Common myeloid progenitor, CD34-positive (primary cell): ENCODE measurements around the gene DGKE.

Experiments used
- CTCF ChIA-PET: fragments of 350-600 bp; sonication (Branson Sonifier 250); formaldehyde crosslinking; loops from one replicate; lab custom pipeline; 2021; ENCODE audit warnings: antibody characterized with exemption; lab: Charles Lee
- POLR2A ChIA-PET: fragments of 350-600 bp; sonication (Branson Sonifier 250); formaldehyde crosslinking; loops from one replicate; lab custom pipeline; 2021; ENCODE audit warnings: antibody characterized with exemption; lab: Charles Lee
- DNase-seq, 3 donors: peaks; one replicate each; pipeline versions ENCODE4 v3.0.0 to v3.0.0-alpha.2; 2013
- H3K27ac ChIP-seq, 2 experiments: 1 replicate in 1 of 2; 2 replicates in 1 of 2; pipeline ENCODE4 v1.7.0; 2013; ENCODE audit warnings: inconsistent platforms in 2 of 2, low read length in 2 of 2, mild to moderate bottlenecking in 2 of 2, low read depth in 1 of 2, moderate library complexity in 1 of 2; ENCODE audit not compliant: severe bottlenecking in 2 of 2, insufficient read depth in 1 of 2, poor library complexity in 1 of 2
- H3K27me3 ChIP-seq, 5 experiments: replicated peaks in 2 of 5; 1 replicate in 3 of 5; 2 replicates in 2 of 5; pipeline versions ENCODE4 v1.6.1 to v1.7.0; 2013; ENCODE audit warnings: low read length in 4 of 5, mild to moderate bottlenecking in 2 of 5, moderate library complexity in 2 of 5, inconsistent platforms in 1 of 5; ENCODE audit not compliant: insufficient read depth in 5 of 5, control insufficient read depth in 4 of 5
- H3K36me3 ChIP-seq, 4 experiments: 1 replicate in 2 of 4; 2 replicates in 2 of 4; pipeline versions ENCODE4 v1.6.1 to v1.7.0; 2013; ENCODE audit warnings: low read length in 3 of 4, control low read depth in 1 of 4, mild to moderate bottlenecking in 1 of 4; ENCODE audit not compliant: control insufficient read depth in 4 of 4, insufficient read depth in 4 of 4
- H3K4me1 ChIP-seq, 4 experiments: 1 replicate in 3 of 4; 2 replicates in 1 of 4; pipeline versions ENCODE4 v1.6.1 to v1.7.1; 2013; ENCODE audit warnings: low read length in 3 of 4, mild to moderate bottlenecking in 3 of 4, control low read depth in 1 of 4, inconsistent platforms in 1 of 4, moderate library complexity in 1 of 4; ENCODE audit not compliant: control insufficient read depth in 4 of 4, insufficient read depth in 4 of 4; ENCODE audit errors: control extremely low read depth in 1 of 4
- H3K4me3 ChIP-seq, 7 experiments: 1 replicate in 4 of 7; 2 replicates in 3 of 7; pipeline versions ENCODE4 v1.5.1 to v1.7.0; 2013; ENCODE audit warnings: mild to moderate bottlenecking in 7 of 7, low read length in 6 of 7, moderate library complexity in 6 of 7, inconsistent platforms in 2 of 7, low read depth in 2 of 7, control low read depth in 1 of 7; ENCODE audit not compliant: insufficient read depth in 4 of 7, control insufficient read depth in 1 of 7; ENCODE audit errors: extremely low read depth in 1 of 7
- H3K9me3 ChIP-seq, 5 experiments: 1 replicate in 4 of 5; 2 replicates in 1 of 5; pipeline versions ENCODE4 v1.6.1 to v1.7.1; 2013; ENCODE audit warnings: low read length in 4 of 5, mild to moderate bottlenecking in 2 of 5, inconsistent platforms in 1 of 5, low read depth in 1 of 5, moderate library complexity in 1 of 5; ENCODE audit not compliant: control insufficient read depth in 4 of 5, insufficient read depth in 2 of 5; ENCODE audit errors: control extremely low read depth in 1 of 5
- WGBS: methylation state at CpG from one replicate; pipeline ENCODE4 v1.1.5; 2013; ENCODE audit not compliant: insufficient coverage; 5-methylcytosine and 5-hydroxymethylcytosine counted together

Gene DGKE

DNA sequence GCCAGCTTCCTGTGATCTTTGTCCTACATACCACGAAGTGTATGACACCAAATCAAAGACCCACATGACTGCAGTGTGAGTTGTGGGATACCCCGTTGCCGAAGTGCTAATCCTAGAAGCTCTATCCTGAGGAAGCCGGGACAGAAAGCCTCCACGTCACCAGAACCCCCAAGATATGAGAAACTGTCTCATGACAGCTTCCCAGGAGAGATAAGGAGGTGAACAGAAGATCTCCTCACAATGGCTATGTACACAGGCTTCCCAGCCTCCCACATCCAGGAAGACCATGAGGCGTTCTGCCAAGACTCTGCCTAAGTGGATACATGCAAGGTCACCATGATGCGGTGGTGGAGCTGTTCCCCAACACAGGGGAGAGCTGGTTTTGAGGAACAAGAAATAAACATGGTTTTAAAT, 42.8 kb downstream of the DGKE start:
- DNase-seq = no peak
- Histone ChIP-seq H3K4me1 (peaks cover 0 to 4% (median 0%) of the 10 kb centered on the region in 4 experiments), H3K36me3 (no peaks in the 10 kb centered on the region), H3K27ac (no peak overlapping the region), H3K27me3 (no peaks in the 10 kb centered on the region), H3K9me3 (no peaks in the 10 kb centered on the region), H3K4me3 (no peak overlapping the region)
- POLR2A ChIA-PET = no interaction called here
- 93% methylated on average over 2 of the region's 7 CpGs for WGBS
- CTCF ChIA-PET = interaction anchor here (1.3 kb wide), 1 partner anchor 18 kb away, joined by 3 read pairs; no protein-coding TSS in a partner anchor

DNA sequence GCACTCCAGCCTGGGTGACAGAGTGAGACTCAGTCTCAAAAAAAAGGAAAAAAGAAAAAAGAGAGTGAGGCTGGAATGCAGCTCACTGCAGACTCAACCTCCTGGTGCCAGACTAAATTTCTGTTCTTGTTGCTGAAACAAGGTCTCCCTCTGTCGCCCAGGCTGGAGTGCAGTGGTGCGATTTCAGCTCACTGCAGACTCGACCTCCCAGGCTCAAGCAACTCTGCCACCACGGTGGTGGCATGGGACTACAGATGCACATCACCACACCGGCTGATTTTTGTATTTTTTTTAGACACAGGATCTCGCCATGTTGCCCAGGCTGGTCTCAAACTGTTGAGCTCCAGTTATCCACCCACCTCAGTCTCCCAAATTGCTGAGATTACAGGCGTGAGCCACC, 45.3 kb downstream of the DGKE start:
- Histone ChIP-seq H3K4me3 (no peak overlapping the region), H3K4me1 (peaks cover 0 to 4% (median 0%) of the 10 kb centered on the region in 4 experiments), H3K27ac (no peak overlapping the region), H3K27me3 (no peaks in the 10 kb centered on the region), H3K36me3 (no peaks in the 10 kb centered on the region), H3K9me3 (no peaks in the 10 kb centered on the region)
- ChIA-PET CTCF (interaction anchor here (0.9 kb wide), 1 partner anchor 10 kb away, joined by 3 read pairs; no protein-coding TSS in a partner anchor), POLR2A (no interaction called here)
- DNase-seq = no peak
- 98% methylated on average over 7 of the region's 7 CpGs for WGBS

DNA sequence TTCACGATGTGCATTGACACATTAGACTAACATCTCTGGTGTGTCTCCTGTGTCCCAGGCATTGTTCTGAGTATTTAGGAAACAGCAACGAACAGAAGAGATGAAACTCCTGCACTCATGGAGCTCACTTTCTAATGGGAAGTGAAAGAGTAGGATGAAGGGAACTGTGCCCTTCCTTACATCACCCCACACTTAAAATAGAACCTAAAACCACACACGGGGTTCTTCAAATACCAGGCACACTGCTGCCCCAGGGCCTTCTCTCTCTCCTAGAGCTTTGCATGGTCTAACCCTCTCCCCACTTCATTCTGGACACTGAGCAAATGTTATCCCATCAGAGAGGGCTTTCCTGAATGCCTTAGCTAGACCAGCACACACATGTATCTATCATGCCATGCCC, 46.2 kb downstream of the DGKE start:
- Histone ChIP-seq H3K4me1 (peaks cover 0 to 4% (median 0%) of the 10 kb centered on the region in 4 experiments), H3K36me3 (no peaks in the 10 kb centered on the region), H3K9me3 (no peaks in the 10 kb centered on the region), H3K4me3 (no peak overlapping the region), H3K27me3 (no peaks in the 10 kb centered on the region), H3K27ac (no peak overlapping the region)
- ChIA-PET POLR2A (no interaction called here), CTCF (interaction anchor here (0.9 kb wide), 1 partner anchor 9 kb away, joined by 3 read pairs; no protein-coding TSS in a partner anchor)
- no peak for DNase-seq
- WGBS = 100% methylated on average over 1 of the region's 3 CpGs

DNA sequence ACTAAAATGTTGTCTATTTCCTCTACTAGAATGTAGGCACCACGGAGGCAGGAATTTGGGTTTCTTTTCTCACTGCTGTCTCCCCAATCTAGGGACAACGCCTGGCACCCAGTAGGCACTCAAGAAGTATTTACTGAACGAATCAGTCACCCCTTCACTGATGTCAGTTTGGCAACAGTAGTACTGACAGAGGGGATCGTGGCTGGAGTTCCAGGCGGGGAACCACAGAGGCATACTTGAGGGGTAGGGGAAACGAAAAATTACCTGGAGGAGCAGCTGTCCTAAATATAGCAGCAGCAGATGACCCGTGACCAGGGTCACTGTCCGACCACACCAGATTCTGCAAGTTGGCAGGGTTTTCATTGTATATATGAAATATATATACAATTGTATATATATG, 46.6 kb downstream of the DGKE start:
- DNase-seq = no peak
- POLR2A ChIA-PET = no interaction called here
- no peaks in the 10 kb centered on the region for H3K27me3 ChIP-seq
- H3K27ac ChIP-seq = no peak overlapping the region
- peaks cover 0 to 4% (median 0%) of the 10 kb centered on the region in 4 experiments for H3K4me1 ChIP-seq
- CTCF ChIA-PET = no interaction called here
- H3K4me3 ChIP-seq = no peak overlapping the region
- no peaks in the 10 kb centered on the region for H3K9me3 ChIP-seq
- 93% methylated on average over 5 of the region's 8 CpGs for WGBS
- H3K36me3 ChIP-seq = no peaks in the 10 kb centered on the region

DNA sequence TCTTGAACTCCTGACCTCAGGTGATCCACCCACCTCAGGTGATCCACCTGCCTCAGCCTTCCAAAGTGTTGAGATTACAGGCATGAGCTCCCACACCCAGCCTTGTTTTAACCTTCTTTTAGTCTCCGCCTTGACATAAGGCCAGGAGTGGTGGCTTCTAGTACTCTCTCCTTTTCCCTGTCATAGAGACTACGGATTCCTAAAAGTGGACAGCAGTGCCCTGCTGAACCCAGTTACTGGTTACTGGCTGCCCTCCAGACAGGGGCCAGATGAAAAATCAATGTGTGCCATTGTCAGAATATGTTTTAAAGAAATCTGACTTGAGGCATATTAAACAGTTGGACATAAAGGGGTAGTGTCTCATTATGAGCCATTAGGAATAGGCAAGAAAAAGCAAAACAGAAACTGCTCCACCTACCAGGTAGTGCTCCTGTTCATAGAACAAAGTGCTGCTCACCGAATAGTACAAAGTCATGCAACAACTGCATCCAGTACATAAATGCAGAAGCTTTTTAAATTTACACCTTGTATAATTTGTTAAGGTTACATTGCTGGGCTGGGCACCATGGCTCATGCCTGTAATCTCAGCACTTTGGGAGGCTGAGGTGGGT, 47.8 kb downstream of the DGKE start:
- Histone ChIP-seq H3K4me1 (peaks cover 0 to 4% (median 0%) of the 10 kb centered on the region in 4 experiments), H3K27me3 (no peaks in the 10 kb centered on the region), H3K4me3 (no peak overlapping the region), H3K9me3 (no peaks in the 10 kb centered on the region), H3K27ac (no peak overlapping the region), H3K36me3 (peaks cover 2 to 7% (median 5%) of the 10 kb centered on the region in 4 experiments)
- 100% methylated on average over 1 of the region's 3 CpGs for WGBS
- ChIA-PET POLR2A (no interaction called here), CTCF (no interaction called here)
- DNase-seq = no peak

DNA sequence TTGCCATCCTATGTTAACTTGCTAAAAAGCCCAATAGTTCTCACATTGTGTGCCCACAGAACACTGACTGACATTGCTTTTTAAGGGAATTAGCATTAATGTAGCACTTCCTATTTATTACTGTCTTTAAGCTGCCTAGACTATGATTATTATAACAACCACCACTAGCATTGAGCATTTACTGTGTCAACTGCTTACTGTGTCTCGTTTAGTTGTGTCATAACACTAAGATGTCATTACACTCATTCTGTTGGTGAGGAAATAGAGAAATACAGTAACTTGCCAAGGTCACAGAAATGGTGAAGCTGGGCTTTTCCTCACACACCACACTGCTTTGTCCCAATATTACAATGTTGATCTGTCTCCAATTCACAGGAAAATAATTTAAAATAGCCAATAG, 49.7 kb downstream of the DGKE start:
- WGBS = no CpG with 5 or more reads among the region's 1 CpG
- no peaks in the 10 kb centered on the region for H3K27me3 ChIP-seq
- POLR2A ChIA-PET = no interaction called here
- CTCF ChIA-PET = interaction anchor here (1.0 kb wide), 1 partner anchor 11 kb away, joined by 3 read pairs; no protein-coding TSS in a partner anchor
- no peak overlapping the region for H3K4me3 ChIP-seq
- DNase-seq = no peak
- H3K27ac ChIP-seq = no peak overlapping the region
- H3K9me3 ChIP-seq = peaks cover 0 to 13% (median 12%) of the 10 kb centered on the region in 5 experiments
- peaks cover 15 to 26% (median 20%) of the 10 kb centered on the region in 4 experiments for H3K36me3 ChIP-seq
- peaks cover 0 to 4% (median 0%) of the 10 kb centered on the region in 4 experiments for H3K4me1 ChIP-seq

DNA sequence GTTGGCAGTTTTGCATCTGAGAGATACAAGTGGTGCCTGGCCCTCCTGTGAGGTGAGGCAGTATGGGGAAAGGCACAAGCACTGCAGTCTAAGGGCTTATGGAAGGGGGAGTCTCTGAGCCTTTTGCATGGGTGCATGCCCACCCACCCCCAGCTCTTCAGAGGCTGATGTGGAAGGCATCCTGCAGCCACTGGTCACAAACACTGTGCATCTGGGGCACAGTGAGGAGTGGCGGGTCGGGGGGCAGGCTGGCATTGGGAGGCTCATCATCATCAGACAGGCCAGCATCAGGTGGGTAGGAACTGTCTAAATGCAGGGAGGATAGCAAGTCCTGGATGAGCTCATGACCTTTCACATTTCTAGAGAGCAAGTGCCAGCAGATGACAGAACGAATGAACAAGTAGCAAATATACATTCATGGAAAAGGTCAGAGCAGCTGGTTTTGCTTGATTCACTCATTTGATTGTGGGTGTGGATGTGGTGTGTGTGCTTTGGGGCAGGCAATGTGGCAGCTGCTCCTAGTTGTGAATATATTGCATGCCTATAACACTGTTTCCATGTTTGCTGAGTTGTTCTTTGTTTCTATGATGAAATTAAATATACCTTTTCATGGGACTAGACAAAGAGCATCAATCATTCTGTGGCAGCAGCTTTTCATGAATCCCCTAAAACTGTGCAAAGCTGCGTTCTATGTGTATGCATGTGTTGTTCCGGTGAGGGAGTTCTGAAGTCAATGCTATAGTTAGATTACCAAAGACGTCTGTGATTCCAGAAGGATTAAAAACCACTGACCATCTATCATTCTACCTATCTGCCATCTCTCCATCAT, 50.7 kb downstream of the DGKE start:
- CTCF ChIA-PET = interaction anchor here (0.6 kb wide), 1 partner anchor 404 kb away, joined by 3 read pairs; no protein-coding TSS in a partner anchor
- H3K27me3 ChIP-seq = no peaks in the 10 kb centered on the region
- POLR2A ChIA-PET = no interaction called here

More for the DNA sequence above, 50.7 kb downstream of the DGKE start:
- peaks cover 0 to 4% (median 0%) of the 10 kb centered on the region in 4 experiments for H3K4me1 ChIP-seq
- no peak overlapping the region for H3K4me3 ChIP-seq
- peaks cover 22 to 37% (median 29%) of the 10 kb centered on the region in 4 experiments for H3K36me3 ChIP-seq
- DNase-seq = no peak
- no peak overlapping the region for H3K27ac ChIP-seq
- H3K9me3 ChIP-seq = peaks cover 0 to 22% (median 16%) of the 10 kb centered on the region in 5 experiments
- 88% methylated on average over 3 of the region's 6 CpGs for WGBS
